ENCODE measurements around the gene KCTD10.

Gene KCTD10

GRCh38 chr12:109494348-109494881 is 17.3 kb upstream of the KCTD10 start:
- TF ChIP-seq TAF1 (IDR thresholded peaks at IDR 0.05; ENCODE audit: borderline replicate concordance, insufficient read depth, low read length) (no peak), REST (IDR thresholded peaks at IDR 0.05; ENCODE audit: insufficient read depth in 1 of 2, low read depth in 2 of 2, low read length in 2 of 2) (no peak), FOXP2 (optimal IDR thresholded peaks at IDR 0.05; ENCODE audit: borderline replicate concordance, extremely low read depth, extremely low read length, insufficient read depth) (no peak), SIN3A (IDR thresholded peaks at IDR 0.05; ENCODE audit: borderline replicate concordance, insufficient read depth, low read length) (no peak), POLR2AphosphoS5 (IDR thresholded peaks at IDR 0.05; ENCODE audit: low read depth, low read length) (no peak)

- TF ChIP-seq FOXP2 (optimal IDR thresholded peaks at IDR 0.05; ENCODE audit: borderline replicate concordance, extremely low read depth, extremely low read length, insufficient read depth) = no peak
- TF ChIP-seq POLR2AphosphoS5 (IDR thresholded peaks at IDR 0.05; ENCODE audit: low read depth, low read length) = no peak
- no peak for TF ChIP-seq REST (IDR thresholded peaks at IDR 0.05; ENCODE audit: insufficient read depth in 1 of 2, low read depth in 2 of 2, low read length in 2 of 2)
- no peak for TF ChIP-seq SIN3A (IDR thresholded peaks at IDR 0.05; ENCODE audit: borderline replicate concordance, insufficient read depth, low read length)
- TF ChIP-seq TAF1 (IDR thresholded peaks at IDR 0.05; ENCODE audit: borderline replicate concordance, insufficient read depth, low read length) = no peak
Observed at GRCh38 chr12:109493938-109494337, 16.8 kb upstream of the KCTD10 start.

- TF ChIP-seq TAF1 (IDR thresholded peaks at IDR 0.05; ENCODE audit: borderline replicate concordance, insufficient read depth, low read length) (no peak), REST (IDR thresholded peaks at IDR 0.05; ENCODE audit: insufficient read depth in 1 of 2, low read depth in 2 of 2, low read length in 2 of 2) (no peak), POLR2AphosphoS5 (IDR thresholded peaks at IDR 0.05; ENCODE audit: low read depth, low read length) (no peak), SIN3A (IDR thresholded peaks at IDR 0.05; ENCODE audit: borderline replicate concordance, insufficient read depth, low read length) (no peak), FOXP2 (optimal IDR thresholded peaks at IDR 0.05; ENCODE audit: borderline replicate concordance, extremely low read depth, extremely low read length, insufficient read depth) (no peak)
Observed at GRCh38 chr12:109493090-109493489, 16.0 kb upstream of the KCTD10 start.

GRCh38 chr12:109492371-109492770 is 15.3 kb upstream of the KCTD10 start:
- TF ChIP-seq SIN3A (IDR thresholded peaks at IDR 0.05; ENCODE audit: borderline replicate concordance, insufficient read depth, low read length) (no peak), FOXP2 (optimal IDR thresholded peaks at IDR 0.05; ENCODE audit: borderline replicate concordance, extremely low read depth, extremely low read length, insufficient read depth) (no peak), POLR2AphosphoS5 (IDR thresholded peaks at IDR 0.05; ENCODE audit: low read depth, low read length) (no peak), TAF1 (IDR thresholded peaks at IDR 0.05; ENCODE audit: borderline replicate concordance, insufficient read depth, low read length) (no peak), REST (IDR thresholded peaks at IDR 0.05; ENCODE audit: insufficient read depth in 1 of 2, low read depth in 2 of 2, low read length in 2 of 2) (no peak)

DNA sequence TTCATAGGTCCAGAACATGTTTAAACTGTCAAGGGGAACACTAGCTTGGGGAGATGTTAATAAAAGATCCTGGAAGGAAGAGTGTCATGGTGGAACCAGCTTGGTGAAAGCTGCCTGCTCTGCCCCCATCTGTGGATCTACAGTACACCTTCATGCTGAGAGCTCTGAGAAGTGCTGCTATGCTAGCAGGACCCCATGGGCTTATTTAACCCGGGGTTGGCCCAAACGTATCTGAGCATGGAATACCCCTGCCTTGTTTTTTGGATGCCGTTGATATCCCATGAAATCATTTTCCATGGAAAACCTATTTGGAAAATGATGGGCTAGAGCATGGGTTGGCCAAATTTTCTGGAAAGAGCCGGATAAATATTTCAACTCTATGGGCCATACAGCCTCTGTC is 14.6 kb upstream of the KCTD10 start:
- TF ChIP-seq SIN3A (IDR thresholded peaks at IDR 0.05; ENCODE audit: borderline replicate concordance, insufficient read depth, low read length) (no peak), POLR2AphosphoS5 (IDR thresholded peaks at IDR 0.05; ENCODE audit: low read depth, low read length) (no peak), FOXP2 (optimal IDR thresholded peaks at IDR 0.05; ENCODE audit: borderline replicate concordance, extremely low read depth, extremely low read length, insufficient read depth) (no peak), TAF1 (IDR thresholded peaks at IDR 0.05; ENCODE audit: borderline replicate concordance, insufficient read depth, low read length) (no peak)

All from PFSK-1 (cell line).